ENCODE measurements around the gene SRGAP1. TPM values are rescaled to one million over a fixed set of nuclear protein-coding genes. Genes with fewer than 3 reads are reported as not detected.
A peak's percentile ranks its signal among the peaks of the same experiment; 100 is the strongest.

The SRGAP1 gene
- total RNA-seq, 1 experiment from 2014 or later: 65.0 TPM

GRCh38 chr12:63985456-63985855 lies 141.0 kb downstream of the SRGAP1 start:
- TF ChIP-seq CTCF (IDR thresholded peaks at IDR 0.05; ENCODE audit: unreplicated experiment): no peak
- ChIA-PET CTCF (no interaction called here), POLR2A (interaction anchor here (0.6 to 1.0 kb wide), 2 partner anchors 67 to 106 kb away, joined by 3 read pairs; no protein-coding TSS in a partner anchor)
- no TSS peak for BruUV-seq (replicated peaks)
- Mint-ChIP-seq H3K27me3 (ENCODE audit: insufficient read depth, unreplicated experiment) (no peaks in the 10 kb centered on the region), H3K4me1 (ENCODE audit: insufficient read depth, unreplicated experiment) (no peaks in the 10 kb centered on the region), H3K4me3 (ENCODE audit: unreplicated experiment) (no peak overlapping the region), H3K9me3 (ENCODE audit: unreplicated experiment) (no peaks in the 10 kb centered on the region), H3K27ac (ENCODE audit: low read depth, unreplicated experiment) (no peak overlapping the region), H3K36me3 (ENCODE audit: insufficient read depth, unreplicated experiment) (peaks cover 40% of the 10 kb centered on the region)
- intact Hi-C loops (cut with micrococcal nuclease): no loop called here
- DNase-seq (ENCODE audit: unreplicated experiment): no peak

GRCh38 chr12:63985945-63986344 lies 141.4 kb downstream of the SRGAP1 start:
- Mint-ChIP-seq H3K27ac (ENCODE audit: low read depth, unreplicated experiment) (no peak overlapping the region), H3K4me1 (ENCODE audit: insufficient read depth, unreplicated experiment) (no peaks in the 10 kb centered on the region), H3K27me3 (ENCODE audit: insufficient read depth, unreplicated experiment) (no peaks in the 10 kb centered on the region), H3K36me3 (ENCODE audit: insufficient read depth, unreplicated experiment) (peaks cover 45% of the 10 kb centered on the region), H3K4me3 (ENCODE audit: unreplicated experiment) (no peak overlapping the region), H3K9me3 (ENCODE audit: unreplicated experiment) (no peaks in the 10 kb centered on the region)
- ChIA-PET CTCF (no interaction called here), POLR2A (interaction anchor here (1.0 kb wide), 1 partner anchor 67 kb away, joined by 3 read pairs; no protein-coding TSS in a partner anchor)
- no TSS peak for BruUV-seq (replicated peaks)
- no peak for DNase-seq (ENCODE audit: unreplicated experiment)
- intact Hi-C loops (cut with micrococcal nuclease): no loop called here
- no peak for TF ChIP-seq CTCF (IDR thresholded peaks at IDR 0.05; ENCODE audit: unreplicated experiment)

- H3K9me3 Mint-ChIP-seq (ENCODE audit: unreplicated experiment): no peaks in the 10 kb centered on the region
- no peak for TF ChIP-seq CTCF (IDR thresholded peaks at IDR 0.05; ENCODE audit: unreplicated experiment)
- no peak overlapping the region for H3K4me3 Mint-ChIP-seq (ENCODE audit: unreplicated experiment)
- H3K36me3 Mint-ChIP-seq (ENCODE audit: insufficient read depth, unreplicated experiment): peaks cover 49% of the 10 kb centered on the region
- intact Hi-C loops (cut with micrococcal nuclease): no loop called here
- no TSS peak for BruUV-seq (replicated peaks)
- H3K27ac Mint-ChIP-seq (ENCODE audit: low read depth, unreplicated experiment): no peak overlapping the region
- no peaks in the 10 kb centered on the region for H3K27me3 Mint-ChIP-seq (ENCODE audit: insufficient read depth, unreplicated experiment)
- peaks cover 13% of the 10 kb centered on the region for H3K4me1 Mint-ChIP-seq (ENCODE audit: insufficient read depth, unreplicated experiment)
- POLR2A ChIA-PET: no interaction called here
- CTCF ChIA-PET: interaction anchor here (0.5 to 1.8 kb wide), 2 partner anchors 145 to 269 kb away, joined by 3 to 5 read pairs; partner anchors contain the start of gene SRGAP1
- no peak for DNase-seq (ENCODE audit: unreplicated experiment)
Measured at GRCh38 chr12:63989301-63989845, 144.9 kb downstream of the SRGAP1 start.

- H3K27ac Mint-ChIP-seq (ENCODE audit: low read depth, unreplicated experiment): no peak overlapping the region
- CTCF ChIA-PET: interaction anchor here (0.6 to 1.7 kb wide), 5 partner anchors 48 to 181 kb away, joined by 3 to 7 read pairs (median 3); no protein-coding TSS in a partner anchor
- no peaks in the 10 kb centered on the region for H3K9me3 Mint-ChIP-seq (ENCODE audit: unreplicated experiment)
- no peak for DNase-seq (ENCODE audit: unreplicated experiment)
- H3K36me3 Mint-ChIP-seq (ENCODE audit: insufficient read depth, unreplicated experiment): peaks cover 51% of the 10 kb centered on the region
- POLR2A ChIA-PET: interaction anchor here (1.0 to 3.2 kb wide), 6 partner anchors 8 to 146 kb away, joined by 3 to 13 read pairs (median 4); partner anchors contain the start of gene SRGAP1
- H3K4me3 Mint-ChIP-seq (ENCODE audit: unreplicated experiment): no peak overlapping the region
- peaks cover 26% of the 10 kb centered on the region for H3K4me1 Mint-ChIP-seq (ENCODE audit: insufficient read depth, unreplicated experiment)
- TSS peak; percentile 4 for BruUV-seq (replicated peaks)
- no peaks in the 10 kb centered on the region for H3K27me3 Mint-ChIP-seq (ENCODE audit: insufficient read depth, unreplicated experiment)
- intact Hi-C loops (cut with micrococcal nuclease): no loop called here
- no peak for TF ChIP-seq CTCF (IDR thresholded peaks at IDR 0.05; ENCODE audit: unreplicated experiment)
Measured at GRCh38 chr12:63990828-63991547, 146.5 kb downstream of the SRGAP1 start.
